A204.1 (cell line): Measurements from ENCODE around the gene YAP1.
A peak's percentile ranks its signal among the peaks of the same experiment; 100 is the strongest.

Source experiments
- FAIRE-seq: peaks from 2 replicates; lab custom pipeline; 2012; peaks lifted over from hg19 to GRCh38; lab: Jason Lieb, UNC

Gene YAP1

DNA sequence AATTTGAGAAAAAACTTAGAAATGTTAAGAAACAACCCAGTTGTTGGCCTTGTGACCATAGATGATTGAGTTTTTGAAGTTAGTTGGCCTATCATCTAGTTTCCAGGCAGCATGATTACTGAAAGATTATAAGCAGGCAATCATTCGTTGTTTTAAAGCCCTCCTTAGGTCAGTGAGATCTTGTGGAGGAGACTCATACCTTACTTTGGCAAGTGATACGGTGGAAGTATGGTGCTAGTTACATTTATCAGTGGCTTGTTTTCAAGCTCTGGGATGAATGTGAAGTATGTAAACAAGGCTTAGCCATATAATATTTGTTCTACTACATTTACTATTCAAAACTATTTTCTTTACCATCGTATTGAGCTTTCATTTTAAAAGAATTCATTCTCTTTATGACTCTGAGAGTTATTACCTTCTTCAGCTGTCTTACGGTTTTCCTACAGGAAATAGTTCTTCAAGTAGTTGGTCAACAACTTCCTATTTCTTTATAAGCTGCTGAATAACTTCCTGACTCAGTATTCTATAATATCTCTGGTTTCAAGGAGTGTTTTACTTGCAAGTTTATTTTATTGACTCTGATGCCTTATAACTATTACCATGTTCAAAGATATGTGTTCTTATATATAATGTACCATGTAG, 7.3 kb downstream of the YAP1 start:
- FAIRE-seq, result no peak

DNA sequence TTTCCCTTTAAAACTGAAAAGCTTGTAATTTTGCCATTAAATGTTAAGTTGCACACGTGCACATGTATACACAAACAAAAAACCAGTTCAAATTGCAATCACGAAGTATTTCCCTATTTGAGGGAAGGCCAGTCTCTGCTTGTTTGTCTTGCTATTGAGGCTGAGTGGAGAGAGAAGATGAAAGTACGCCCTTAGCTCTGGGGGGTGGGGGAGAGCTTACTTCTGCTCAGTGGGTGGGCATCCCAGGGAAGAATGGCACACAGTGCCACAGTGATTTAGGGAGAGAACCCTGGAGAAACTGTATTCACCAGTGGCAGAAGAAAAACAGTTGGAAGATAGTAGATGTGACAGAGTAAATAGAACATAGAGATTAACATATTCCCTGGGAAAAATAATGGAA, 8.7 kb downstream of the YAP1 start:
- FAIRE-seq, result no peak

DNA sequence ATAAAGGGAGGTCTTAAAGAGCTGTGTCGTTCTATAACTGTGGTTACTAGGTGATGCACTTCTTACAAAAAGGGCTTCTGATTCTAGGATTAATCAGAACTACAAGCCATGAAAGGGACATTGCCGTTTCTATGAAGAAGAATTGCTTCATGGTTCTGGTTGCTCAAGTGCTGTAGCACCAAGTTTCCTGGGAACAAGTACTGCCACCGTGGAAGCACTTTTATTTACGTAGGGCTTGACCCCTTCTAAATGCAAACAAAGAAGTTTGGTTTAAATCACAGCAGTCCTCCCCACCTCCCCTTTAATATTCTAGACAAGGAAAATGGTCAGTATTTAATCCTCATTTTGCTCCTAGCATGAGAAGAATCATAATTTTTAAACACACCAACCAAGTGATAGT, 9.8 kb downstream of the YAP1 start:
- no peak for FAIRE-seq

DNA sequence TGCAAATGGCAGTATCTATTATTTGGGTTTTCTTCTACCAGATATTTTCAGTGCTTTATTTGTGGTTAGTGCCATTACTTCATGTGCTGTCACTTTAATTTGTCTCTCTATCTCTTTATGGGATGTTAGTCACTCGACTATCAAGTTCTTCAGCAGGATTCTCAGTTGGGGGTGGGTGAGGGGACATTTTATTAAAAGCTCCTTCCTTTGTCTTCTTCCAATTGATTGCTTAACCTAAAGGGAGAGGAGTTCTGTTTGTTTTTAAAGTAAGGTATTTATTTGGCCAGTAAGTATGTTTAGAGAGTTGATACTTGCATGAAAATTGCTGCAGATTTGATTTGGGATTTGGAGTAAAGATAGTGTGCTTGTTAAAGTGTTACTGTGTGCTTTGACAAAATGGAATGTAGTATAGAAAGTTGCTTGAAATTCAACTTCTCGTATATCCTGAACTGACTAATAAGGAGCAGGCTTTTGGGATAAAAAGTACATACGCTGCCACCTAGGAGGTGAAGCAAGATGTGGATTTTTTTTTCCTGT, 10.3 kb downstream of the YAP1 start:
- FAIRE-seq, result peak; percentile 75

DNA sequence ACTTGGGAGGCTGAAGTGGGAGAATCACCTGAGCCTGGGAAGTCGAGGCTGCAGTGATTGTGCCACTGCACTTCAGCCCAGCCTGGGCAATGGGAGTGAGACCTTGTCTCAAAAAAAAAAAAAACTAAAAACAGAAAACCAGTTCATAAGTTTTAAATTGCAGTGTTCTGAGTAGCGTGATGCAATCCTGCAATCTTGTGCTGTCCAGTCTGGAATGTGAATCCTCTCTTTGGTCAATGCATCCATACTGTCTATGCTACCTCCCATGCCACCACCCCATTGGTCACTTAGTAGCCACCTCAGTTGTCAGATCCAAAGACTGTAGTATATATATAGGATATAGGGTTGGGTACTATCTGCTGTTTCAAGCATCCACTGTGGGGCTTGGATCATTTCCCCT, 11.1 kb downstream of the YAP1 start:
- FAIRE-seq, result no peak

DNA sequence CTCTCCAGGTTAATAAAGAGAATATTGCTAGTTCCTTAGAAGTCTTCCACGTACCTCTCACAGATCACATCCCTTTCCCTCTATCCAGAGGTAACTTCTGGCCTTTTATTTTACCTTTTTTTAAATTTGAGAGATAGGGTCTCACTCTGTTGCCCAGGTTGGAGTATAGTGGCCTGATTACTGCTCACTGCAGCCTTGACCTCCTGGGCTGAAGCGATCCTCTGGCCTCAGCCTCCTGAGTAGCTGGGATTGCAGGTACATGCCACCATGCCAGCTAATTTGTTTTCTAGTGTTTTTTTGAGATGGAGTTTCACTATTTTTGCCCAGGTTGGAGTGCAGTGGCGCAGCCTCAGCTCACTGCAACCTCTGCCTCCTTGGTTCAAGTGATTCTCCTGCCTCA, 24.4 kb downstream of the YAP1 start:
- no peak for FAIRE-seq

DNA sequence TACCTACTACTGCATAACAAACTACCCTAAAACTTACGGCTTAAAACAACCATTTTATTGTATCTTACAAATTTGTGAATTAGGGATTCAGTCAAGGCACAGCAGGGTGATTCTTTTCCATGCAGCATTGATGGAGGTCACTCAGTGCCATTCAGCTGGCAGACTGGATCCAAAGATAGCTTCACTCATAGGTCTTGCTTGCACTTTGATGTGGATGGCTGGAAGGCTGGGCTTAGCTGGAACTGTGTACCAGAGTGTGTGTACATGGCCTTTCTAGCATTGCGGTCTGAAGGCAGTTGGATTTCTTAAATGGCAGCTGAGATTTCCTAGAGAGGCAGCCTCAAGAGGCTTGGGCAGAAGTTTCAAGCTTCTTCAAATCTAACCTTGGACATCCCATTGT, 25.0 kb downstream of the YAP1 start:
- no peak for FAIRE-seq

DNA sequence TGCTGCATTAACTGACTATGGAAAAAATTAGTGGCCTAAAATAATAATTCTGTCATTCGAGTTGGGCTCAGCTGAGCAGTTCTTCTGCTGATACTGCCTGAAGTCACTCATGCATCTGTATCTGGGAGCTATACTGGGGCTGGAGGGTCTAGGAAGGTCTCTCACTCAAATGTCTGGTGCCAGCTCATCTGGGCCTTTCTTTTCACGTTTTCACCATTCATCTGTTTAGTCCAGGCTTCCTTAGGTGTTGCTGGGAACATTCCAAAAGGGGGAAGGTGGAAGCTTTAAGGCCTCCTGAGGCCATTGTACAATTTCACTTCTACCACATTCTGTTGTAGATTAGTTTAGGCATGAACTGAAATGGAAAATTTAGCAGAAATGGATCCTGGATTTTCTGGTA, 28.0 kb downstream of the YAP1 start:
- no peak for FAIRE-seq

DNA sequence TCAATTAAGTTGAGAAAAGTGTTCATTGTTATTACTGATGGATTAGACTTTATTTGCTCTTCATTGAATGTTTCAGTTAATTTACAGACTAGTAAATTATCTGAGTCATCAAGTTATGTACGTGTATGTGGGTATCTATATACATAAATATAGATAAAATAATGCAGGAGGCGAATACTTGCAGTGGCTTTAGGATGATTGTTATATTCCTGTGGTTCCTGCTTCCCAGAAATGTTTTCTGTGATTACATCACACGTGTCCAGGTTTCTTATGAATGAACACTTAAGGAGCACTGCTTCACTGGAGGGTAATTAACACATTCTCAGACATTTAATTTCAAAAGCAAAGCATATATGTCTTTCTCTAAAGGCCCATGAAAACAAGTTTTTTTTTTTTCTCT, 28.4 kb downstream of the YAP1 start:
- FAIRE-seq, result no peak

DNA sequence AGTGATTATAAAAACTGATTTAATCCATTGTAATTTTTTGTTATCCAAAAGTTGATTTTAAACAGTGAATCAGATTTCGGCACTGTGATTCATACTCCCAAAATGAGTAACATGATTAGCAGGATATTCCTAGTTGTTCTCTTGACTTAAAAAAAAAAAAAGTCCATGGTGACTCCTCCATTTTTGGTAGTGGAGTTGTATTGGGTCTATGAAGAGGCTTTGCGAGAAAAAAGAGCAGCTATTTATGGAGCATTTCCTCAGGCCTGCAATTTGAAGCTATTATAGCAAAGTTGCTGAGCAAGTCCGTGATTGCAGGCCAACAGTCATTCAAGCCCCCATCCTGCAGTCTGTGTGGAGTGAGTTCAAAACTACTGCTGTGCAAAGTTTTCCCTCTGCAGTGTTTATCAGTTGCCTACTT, 28.8 kb downstream of the YAP1 start:
- no peak for FAIRE-seq

DNA sequence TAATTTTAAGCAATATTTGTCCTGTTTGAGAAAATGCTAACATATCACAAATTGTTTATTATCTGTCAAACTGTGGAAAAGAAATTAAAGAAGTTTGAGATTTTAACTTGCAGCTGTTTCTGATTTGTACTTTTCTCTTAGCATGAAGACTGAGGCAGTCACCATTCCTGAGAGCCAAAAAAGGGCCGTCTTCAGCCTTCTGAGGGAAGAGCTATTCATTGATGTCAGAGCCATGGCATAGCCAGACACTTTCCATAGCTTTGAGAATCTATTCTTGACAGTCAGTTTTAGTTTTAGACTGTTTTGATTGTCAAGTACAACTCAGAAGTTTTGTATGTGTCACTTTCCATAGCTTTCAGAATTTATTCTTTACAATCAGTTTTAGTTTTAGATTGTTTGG, 32.1 kb downstream of the YAP1 start:
- no peak for FAIRE-seq

DNA sequence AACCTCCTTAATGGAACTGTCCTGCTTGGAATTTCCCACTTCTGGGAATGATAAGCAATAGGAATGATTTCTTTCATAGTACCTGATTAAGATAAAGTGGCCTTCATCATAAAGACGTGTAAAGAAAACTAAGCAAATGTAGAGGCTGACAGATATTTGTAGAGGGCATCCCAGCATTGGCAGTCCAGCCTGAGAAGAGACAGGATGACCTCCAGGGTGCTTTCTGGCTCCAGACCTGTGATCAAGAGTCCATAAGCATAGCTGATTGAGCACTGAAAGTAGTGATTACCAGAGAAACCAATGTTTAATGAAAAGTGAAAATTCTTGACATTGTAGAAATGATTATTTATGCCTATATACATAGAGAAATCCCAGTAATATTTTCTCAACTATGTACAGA, 33.6 kb downstream of the YAP1 start:
- no peak for FAIRE-seq

DNA sequence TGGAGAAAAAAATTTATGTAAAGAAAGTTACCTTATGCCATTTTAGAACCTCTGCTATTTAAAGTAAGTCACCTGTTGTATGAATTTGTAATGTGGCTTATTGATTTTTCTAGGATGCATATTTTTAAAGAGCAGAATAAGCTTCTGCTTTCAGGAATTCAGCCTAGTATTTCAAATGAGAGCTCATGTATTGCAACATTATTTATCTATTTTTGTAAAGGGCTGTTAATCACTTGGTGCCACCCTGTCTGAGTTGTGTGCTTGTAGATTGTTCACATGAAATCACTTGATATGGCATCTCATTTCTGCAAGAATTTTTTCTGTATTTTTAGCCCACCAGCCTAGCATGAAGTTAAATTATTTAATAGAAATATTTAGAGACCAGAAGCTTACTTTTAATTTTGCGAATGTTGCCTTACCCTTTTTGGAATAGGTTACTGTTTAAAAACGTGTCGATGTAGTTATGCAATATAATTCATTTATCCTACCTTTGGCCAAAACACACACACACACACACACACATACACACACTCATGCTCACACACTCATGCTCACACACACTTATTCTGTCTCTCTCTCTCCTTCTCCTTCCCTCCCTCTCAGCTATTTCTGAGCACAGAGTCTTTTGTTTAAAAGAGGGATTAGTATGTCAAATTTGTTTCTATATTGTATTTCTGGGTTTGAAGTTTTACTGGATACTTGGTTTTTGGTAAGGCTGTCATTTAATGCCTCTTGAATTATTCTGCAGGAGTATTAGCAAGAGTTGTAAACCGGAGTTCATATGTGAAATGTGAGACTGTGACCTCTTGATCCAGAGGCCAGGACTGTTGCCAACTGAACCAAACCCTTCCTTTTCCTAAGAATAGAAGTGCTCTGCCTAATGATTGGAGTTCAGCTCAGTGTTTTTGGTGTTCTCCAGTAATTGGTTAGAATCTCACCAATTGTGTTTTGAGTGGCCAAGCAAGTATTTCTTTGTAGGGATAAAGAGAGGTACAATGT, 34.4 kb downstream of the YAP1 start:
- no peak for FAIRE-seq

DNA sequence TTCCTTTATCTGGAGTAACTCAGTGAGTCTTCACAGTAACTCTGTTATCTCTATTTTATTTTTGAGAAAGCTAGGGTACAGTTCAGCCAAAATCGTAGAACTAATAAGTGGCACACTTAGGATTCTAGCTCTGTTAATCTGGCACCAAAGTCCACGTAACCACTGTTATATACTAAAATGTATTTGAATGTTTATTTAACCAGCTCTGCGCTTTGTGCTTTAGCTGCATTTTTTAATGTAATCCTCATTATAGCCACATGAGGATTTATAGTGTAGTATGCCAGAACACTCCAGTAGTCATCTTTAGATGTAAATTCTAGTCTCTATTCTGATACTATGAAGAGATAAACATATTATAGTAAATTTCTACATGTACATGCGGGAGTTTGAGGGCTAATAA, 36.8 kb downstream of the YAP1 start:
- no peak for FAIRE-seq

DNA sequence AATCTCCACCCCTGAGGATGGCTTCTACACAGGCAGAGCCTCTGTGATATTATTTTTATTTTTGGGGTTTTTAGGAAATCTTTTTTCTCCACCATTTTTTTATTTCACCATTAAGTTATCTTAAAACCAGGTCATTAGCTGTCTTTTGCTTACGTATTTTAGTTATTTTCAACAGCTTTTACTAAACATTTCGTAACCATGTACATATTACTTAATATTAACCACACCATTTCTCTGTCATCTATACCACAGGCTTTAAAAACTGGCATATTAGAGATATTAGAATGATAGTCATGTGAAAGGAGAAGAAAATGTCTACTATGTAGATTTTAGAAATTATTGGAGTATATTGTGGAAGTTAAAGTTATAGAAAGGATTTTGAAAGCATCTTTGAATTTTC, 37.4 kb downstream of the YAP1 start:
- FAIRE-seq, result no peak

DNA sequence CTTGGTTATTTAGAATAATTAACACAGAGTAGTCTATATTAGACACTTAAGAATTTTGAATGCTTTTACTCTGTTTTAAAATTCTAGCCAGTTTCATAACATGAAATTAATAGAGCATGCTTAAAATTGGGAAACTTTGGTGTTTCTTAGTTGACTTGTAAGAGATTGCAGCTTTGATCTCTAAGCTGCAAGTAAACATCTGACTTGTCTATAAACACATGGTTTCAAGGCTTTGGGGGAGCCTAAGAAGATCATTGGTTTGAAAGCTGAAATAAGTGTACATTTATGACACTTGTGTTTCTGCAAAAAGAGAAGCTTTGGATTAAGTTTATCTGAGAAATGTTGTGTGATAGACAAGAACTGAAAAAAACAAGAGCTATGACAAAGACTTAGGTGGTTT, 37.8 kb downstream of the YAP1 start:
- no peak for FAIRE-seq

DNA sequence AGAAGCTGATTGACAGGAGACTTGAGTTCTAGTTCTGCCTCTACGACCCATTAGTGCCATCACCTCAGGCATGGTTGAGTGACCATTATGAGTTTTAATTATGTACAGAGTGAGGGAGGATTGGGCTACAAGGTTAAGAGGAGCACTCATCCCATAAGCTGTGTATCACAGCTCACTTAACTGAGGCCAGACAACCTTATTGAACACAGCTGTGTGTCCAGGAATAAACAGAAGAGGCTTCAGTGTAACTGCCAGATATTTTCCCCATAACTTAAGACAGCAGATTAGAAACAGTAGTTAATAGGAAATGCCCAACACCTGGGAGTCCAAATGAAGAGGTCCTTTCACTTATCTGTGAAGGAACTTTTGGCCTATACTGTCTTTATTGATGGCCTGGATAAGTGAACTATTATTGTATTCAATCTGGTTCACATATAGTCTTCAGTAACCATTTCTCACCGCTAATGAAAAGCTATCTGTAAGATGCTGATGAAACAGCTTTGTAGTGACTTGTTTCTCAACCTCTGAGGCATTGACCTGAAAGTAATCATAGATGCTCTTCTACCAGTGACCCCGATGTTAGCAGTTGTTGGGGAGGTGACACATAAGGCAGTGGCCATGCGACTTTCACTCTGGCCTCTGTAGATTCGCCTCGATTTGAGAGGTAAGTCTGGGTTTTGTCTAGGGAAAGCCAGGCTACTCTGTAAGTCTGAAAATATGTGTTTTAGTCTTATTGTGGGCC, 41.7 kb downstream of the YAP1 start:
- no peak for FAIRE-seq

DNA sequence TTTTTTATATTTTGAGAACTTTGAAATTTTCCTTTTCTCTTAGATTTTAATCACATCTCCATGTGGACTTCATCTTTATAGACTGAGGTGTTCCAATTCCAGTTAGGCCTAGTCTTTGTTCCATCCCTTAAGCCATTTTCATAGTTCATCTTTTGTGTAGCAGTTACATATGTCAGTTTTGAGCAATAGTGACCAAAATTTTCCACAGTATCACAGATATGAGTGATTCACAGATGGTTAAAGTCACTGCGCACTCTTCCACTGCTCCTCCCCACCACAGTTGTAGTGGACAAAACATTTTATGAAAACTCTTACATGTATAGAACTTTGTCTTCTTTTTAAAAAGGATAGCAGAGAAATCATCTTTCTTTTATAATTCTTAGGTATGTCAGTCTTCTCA, 42.8 kb downstream of the YAP1 start:
- FAIRE-seq, result no peak

DNA sequence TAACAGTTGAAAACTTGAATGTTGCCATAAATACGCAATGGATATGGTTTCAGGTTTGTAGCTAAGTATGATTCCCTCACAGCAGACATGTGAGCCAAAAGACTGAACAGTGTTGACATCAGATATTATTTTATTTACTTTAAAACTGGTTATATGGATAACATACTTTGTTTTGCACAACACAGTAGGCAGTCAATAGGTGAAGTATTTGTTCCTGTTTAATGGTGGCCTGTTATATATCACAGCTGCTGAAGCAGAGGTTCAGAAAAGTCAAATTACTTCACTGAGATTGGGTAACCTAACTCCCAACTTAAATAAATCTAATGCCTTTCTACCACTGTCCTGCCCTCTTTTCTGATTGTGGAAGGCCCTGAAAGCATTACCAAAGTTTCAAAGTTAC, 44.6 kb downstream of the YAP1 start:
- FAIRE-seq, result no peak

DNA sequence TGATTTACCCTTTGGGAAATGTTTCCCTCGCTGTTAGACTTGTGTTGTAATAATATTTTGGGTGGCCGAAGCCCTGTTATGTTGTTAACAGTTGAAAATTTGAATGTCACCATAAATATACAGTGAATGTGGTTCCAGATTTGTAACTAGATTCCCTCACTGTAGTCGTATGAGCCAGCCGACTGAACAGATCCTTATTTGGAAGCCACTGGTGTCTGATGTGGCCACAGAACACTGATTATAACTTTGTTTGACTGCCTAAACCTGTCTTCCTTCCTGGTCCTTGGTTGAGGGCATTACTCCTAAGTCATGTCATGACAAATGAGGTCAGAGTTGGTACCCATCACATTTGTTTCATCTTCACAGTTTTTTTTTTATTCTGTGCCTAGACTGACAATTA, 45.4 kb downstream of the YAP1 start:
- FAIRE-seq, result no peak

DNA sequence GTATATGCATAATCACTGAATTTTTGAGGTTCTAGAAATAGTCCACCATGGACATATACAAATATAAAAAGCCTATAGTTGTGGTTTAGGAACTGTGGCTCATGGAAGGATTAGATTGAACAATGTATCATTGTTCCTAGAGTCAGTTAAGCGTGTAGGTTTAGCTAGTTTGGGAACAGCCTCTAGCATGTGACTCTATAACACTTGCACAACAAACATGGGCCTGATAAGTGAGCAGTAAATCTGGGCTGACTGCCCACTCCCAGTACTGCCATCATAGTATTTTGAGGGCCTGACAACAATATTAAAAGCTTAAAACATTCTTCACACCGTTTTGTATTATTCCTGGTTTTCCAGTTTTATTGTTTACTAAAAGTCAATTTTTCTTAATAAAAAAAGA, 47.0 kb downstream of the YAP1 start:
- FAIRE-seq, result no peak

DNA sequence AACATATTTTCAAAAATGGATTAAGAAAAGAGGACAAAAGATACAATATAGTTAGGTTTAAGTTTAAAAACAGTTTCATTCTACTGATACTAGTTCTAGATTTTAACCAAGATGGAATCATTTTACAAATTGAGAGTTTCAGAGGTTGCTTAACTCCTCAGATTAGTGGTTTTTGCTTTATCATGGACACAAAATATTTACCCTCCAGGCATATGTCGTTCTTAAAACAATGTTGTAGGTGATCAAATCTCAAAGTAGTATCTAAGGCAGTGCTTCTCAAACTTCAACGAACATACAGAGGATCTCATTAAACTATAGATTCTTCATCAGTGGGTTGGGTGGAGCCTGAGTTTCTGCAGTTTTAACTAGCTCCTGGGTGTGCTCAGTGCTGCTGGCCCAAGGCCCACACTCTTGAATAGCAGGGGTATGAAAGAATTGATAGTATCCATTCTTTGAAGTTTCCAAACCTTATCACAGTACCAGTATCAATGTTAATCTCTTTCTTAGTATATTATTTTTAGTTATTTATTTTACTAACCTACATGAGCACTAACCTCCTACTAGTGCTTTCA, 48.0 kb downstream of the YAP1 start:
- FAIRE-seq, result peak; percentile 6

DNA sequence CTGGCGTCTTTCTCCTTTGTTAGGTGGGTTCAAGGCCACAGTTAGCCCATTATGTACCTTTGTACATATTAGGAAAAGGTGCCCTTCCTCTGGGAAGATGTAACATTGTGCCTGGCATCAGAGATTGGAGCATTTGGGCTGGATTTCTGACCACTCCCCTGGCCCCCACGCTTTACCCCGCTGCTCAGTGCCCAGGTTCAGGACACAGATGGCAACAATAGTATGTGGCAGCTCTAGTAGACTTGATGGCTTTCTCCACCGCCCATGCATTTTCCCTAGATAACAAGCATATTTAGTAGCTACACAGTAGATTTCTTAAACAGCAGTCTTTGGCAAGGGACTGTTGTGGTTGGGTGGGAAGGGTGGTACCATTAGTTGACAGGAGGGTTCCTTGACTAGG, 53.1 kb downstream of the YAP1 start:
- FAIRE-seq, result no peak
